ENCODE results near the gene PITPNC1.

DNA sequence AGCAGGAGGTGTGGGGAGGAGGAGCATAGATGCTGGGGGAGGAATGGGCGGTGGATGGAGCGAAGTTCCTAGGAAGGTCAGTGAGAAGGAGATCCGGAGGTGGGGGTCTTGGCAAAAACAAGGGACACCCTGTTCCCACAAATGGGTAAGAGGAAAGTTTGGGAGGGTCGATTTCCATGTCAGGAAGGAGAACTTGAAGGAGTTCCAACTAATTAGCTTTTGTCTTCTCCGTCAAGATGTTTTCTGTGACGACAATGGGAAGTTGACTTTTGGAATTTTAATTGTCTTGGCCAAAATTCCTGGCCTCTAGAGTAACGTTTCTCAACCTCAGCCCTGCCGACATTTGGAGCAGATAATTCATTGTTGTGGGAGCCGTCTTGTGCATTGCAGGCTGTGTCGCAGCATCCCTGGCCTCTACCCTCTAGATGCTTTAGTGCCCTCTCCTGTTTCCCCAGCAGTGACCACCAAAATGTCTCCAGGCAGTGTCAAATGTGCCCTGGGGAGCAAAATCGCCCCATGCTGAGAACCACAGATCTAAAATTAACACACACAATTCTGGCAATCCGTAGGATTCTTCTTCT is 97.1 kb downstream of the PITPNC1 start:
- no peak for TF ChIP-seq POLR2A (IDR thresholded peaks at IDR 0.05)
- TF ChIP-seq, protein P1, sequence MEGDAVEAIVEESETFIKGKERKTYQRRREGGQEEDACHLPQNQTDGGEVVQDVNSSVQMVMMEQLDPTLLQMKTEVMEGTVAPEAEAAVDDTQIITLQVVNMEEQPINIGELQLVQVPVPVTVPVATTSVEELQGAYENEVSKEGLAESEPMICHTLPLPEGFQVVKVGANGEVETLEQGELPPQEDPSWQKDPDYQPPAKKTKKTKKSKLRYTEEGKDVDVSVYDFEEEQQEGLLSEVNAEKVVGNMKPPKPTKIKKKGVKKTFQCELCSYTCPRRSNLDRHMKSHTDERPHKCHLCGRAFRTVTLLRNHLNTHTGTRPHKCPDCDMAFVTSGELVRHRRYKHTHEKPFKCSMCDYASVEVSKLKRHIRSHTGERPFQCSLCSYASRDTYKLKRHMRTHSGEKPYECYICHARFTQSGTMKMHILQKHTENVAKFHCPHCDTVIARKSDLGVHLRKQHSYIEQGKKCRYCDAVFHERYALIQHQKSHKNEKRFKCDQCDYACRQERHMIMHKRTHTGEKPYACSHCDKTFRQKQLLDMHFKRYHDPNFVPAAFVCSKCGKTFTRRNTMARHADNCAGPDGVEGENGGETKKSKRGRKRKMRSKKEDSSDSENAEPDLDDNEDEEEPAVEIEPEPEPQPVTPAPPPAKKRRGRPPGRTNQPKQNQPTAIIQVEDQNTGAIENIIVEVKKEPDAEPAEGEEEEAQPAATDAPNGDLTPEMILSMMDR (IDR thresholded peaks at IDR 0.05): no peak

Data from Peyer's patch (tissue), 4 donors.